HG02798 (cell line): ENCODE data around the gene SEC23A.

Experiments used
- ATAC-seq: cut with Tn5 transposase; IDR thresholded peaks from one replicate; pipeline ENCODE4 v1.9.1; 2021; ENCODE audit warnings: mild to moderate bottlenecking; ENCODE audit not compliant: unreplicated experiment, poor library complexity

Gene SEC23A

GRCh38 chr14:38994731-38995130, 108.3 kb downstream of the SEC23A start:
- ATAC-seq, result no peak

DNA sequence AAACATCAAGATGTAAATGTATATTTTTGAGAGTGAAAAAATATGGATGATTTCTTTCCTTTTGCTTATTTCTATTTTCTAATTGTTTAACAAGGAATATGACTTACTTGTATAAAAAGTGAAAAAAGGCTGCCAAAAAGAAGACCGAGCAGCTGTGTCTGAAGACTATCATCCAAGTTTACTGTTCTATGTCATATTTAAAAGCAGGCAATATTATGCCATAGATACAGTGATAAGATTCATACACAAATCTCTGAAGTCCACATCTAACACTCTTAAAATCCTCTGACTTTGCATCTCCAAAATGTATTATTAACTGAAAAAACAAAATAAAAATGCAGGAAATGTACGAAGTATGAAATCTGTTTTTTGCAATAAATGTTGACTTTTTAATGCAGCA, 109.1 kb downstream of the SEC23A start:
- no peak for ATAC-seq

GRCh38 chr14:38992067-38992844, 110.8 kb downstream of the SEC23A start:
- no peak for ATAC-seq

DNA sequence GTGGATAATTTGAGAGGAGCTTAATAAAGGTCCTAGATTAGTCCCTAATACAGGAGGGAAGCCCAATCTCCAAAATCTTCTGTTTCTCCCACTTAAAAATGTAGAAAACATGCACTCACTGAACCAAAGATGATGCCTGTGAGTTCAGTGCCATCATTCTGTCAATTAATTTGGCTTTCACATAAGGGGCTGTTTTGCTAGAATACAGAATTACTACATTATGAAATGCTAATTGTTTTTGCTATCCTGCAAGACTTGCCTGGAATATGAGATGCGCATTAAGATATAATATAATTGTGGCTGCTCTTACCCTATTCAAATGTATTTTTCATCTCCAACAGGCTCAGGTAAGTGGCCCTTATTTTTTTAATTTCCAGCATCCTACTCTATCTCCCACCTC, 111.7 kb downstream of the SEC23A start:
- no peak for ATAC-seq

DNA sequence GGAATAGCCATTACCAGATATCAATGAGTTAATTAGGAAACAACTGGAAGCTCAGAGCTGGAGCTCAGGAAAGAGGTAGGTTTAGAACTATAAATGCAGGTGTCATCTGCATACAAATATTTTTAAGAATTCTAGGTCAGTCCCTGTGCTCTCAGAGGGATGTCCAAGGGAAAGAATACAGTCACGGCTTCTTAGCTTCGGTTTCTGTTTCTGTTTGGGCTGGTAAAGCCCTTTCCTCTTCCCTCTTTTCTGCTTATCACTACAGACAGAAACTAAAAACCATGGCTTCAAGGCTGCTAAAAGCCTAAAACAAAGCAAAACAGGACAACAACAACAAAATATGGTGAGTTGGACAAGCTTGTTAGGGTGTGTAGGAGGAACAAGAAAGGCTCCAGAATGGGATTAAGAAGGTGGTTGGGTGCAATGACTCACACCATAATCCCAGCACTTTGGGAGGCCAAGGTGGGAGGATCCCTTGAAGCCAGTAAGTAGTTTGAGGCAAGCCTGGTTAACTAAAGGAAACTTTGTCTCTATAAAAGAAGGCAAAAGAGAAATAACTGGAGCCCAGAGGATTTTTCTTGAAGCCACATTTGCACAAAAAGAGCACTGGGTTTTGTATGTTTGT, 113.0 kb downstream of the SEC23A start:
- peak; percentile 93 for ATAC-seq

DNA sequence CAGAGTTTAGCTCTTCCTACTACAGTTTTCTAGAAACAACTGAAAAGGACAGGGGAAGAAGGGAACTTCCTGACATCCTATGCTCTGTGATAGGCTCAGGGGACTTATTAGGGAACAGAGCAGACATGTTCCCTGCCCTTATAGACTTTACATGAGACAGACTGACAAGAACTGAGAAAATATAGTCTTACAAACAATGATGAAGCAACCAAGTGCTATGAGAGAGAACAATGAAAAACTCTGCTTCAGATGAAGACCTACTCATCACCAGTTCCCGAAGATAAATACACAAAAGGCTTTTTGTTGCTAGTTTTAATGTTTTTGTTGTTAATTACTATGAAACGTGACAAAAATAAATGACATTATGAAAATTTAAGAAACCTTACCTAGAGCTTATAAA, 115.3 kb downstream of the SEC23A start:
- ATAC-seq, result no peak

GRCh38 chr14:38982837-38983236, 120.2 kb downstream of the SEC23A start:
- ATAC-seq, result no peak

DNA sequence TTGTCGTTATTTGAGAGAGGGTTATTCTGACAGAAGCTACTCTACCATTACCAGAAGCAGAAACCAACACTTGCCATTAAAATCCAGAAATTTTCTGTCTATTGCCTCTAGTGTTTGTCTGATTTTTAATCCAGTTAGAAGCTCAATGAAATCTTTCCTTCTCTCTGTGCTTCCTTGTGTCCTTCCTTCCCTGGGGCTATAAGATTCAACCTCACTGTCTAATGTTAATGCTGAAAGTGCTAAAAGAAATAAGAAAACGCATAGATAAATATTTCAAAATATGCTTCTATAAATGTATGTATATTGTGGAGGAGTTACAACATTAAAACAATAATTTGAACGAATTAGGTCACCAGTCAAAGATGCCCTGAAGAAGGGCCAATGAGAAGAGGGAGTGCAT, 120.8 kb downstream of the SEC23A start:
- ATAC-seq, result no peak
